ENCODE data around the gene FAM78A. TPM values are rescaled to one million over a fixed set of nuclear protein-coding genes. Genes with fewer than 3 reads are reported as not detected.
"Not testable (repeated sequence)": the region's sequence is repeated elsewhere in the genome, so short reads cannot be mapped to it uniquely, and the experiment has no call there.

The FAM78A gene
- total RNA-seq, 1 donor from 2014 or later = 73.4 TPM

- Mint-ChIP-seq H3K4me3 (ENCODE audit: unreplicated experiment) (no peak overlapping the region), H3K4me1 (ENCODE audit: unreplicated experiment) (peaks cover 62% of the 10 kb centered on the region), H3K27me3 (ENCODE audit: unreplicated experiment) (peaks cover 7% of the 10 kb centered on the region), H3K27ac (ENCODE audit: unreplicated experiment) (peak overlapping the region; percentile 72), H3K36me3 (ENCODE audit: low read depth, unreplicated experiment) (peaks cover 22% of the 10 kb centered on the region), H3K9me3 (ENCODE audit: unreplicated experiment) (no peaks in the 10 kb centered on the region)
- DNase-seq (ENCODE audit: low spot score) = no peak
- TF ChIP-seq CTCF (IDR thresholded peaks at IDR 0.05; ENCODE audit: unreplicated experiment) = no peak
These were observed 4.1 kb downstream of the FAM78A start for GRCh38 chr9:131272212-131272611.

DNA sequence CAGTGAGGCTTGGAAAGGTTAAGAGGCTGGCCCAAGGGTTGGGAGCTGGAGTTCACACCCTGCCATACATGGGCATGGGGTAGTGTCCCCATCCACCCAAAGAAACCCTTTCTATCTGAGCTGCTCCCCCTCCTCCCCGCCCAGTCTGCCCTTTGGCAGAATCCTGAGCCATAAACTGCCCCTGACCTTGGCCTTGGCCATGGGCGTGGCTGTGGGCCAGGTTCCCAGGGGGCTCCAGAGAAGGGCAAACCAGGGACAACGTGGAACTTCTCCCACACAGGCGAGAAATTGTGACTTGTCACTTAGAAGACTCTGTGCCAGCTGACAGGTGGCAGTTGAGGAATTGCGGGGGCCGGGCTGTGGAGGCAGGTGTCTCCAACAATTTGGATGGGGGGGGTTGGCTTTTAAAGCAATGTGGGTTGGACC is 4.8 kb downstream of the FAM78A start:
- peaks cover 69% of the 10 kb centered on the region for H3K4me1 Mint-ChIP-seq (ENCODE audit: unreplicated experiment)
- no peak for TF ChIP-seq CTCF (IDR thresholded peaks at IDR 0.05; ENCODE audit: unreplicated experiment)
- H3K4me3 Mint-ChIP-seq (ENCODE audit: unreplicated experiment) = peak overlapping the region; percentile 11

GRCh38 chr9:131271016-131271273 is 5.4 kb downstream of the FAM78A start:
- Mint-ChIP-seq H3K4me1 (ENCODE audit: unreplicated experiment) (peaks cover 71% of the 10 kb centered on the region), H3K4me3 (ENCODE audit: unreplicated experiment) (peak overlapping the region; percentile 71), H3K36me3 (ENCODE audit: low read depth, unreplicated experiment) (peaks cover 18% of the 10 kb centered on the region), H3K27ac (ENCODE audit: unreplicated experiment) (peak overlapping the region; percentile 94)
- H3K9me3 Mint-ChIP-seq (ENCODE audit: unreplicated experiment); H3K27me3 Mint-ChIP-seq (ENCODE audit: unreplicated experiment); DNase-seq (ENCODE audit: low spot score): not testable (repeated sequence)

More for the DNA sequence above, 4.8 kb downstream of the FAM78A start:
- peaks cover 7% of the 10 kb centered on the region for H3K27me3 Mint-ChIP-seq (ENCODE audit: unreplicated experiment)
- peak overlapping the region; percentile 72 for H3K27ac Mint-ChIP-seq (ENCODE audit: unreplicated experiment)
- H3K36me3 Mint-ChIP-seq (ENCODE audit: low read depth, unreplicated experiment) = peaks cover 22% of the 10 kb centered on the region
- H3K9me3 Mint-ChIP-seq (ENCODE audit: unreplicated experiment) = no peaks in the 10 kb centered on the region
- DNase-seq (ENCODE audit: low spot score) = no peak

GRCh38 chr9:131270171-131271015 is 5.9 kb downstream of the FAM78A start:
- peaks cover 6% of the 10 kb centered on the region for H3K27me3 Mint-ChIP-seq (ENCODE audit: unreplicated experiment)
- no peak for TF ChIP-seq CTCF (IDR thresholded peaks at IDR 0.05; ENCODE audit: unreplicated experiment)
- peak; percentile 60 for DNase-seq (ENCODE audit: low spot score)

DNA sequence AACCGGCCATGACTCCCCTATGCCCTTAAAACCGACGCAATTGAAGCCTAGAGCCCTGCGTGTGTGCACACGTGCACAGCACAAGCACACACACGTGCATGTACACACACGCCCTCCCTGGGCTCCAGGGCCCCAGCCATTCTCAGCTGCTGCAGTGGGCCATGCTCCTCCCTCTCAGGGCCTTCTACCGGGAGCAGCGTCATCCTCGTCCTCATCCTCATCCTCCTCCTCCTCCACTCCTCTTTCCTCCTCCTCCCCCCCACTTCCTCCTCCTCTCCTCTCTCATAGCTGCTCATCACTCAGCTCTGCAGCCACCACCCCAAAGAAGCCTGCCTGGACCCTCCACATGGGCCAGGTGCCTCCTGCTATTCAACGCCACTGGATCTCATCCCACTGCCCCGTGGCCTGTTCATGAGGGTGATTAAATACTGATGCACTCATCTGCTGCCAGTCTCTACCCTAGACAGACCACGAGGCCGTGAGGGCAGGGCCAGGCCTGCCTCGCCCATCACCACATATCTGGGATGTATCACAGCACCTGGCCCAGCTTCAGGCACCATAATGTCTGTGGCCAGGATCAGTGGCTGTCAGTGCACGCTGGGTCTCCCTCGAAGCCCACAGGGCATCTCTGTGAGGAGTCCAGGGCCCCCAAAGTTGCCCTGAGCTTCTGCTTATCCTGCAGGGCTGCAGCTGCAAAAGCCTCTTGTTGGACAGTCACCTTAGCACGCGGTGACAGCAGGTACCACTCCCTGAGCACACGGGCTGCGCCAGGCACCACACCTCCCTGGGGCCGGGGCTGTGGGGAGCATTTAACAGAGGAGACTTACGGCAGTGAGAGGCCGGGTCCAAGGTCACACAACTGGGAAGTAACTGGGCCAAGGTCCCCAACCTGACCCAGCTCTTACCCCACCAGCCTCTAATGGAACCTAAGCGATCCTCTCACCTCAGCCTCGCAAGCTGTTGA is 9.8 kb downstream of the FAM78A start:
- peaks cover 19% of the 10 kb centered on the region for H3K36me3 Mint-ChIP-seq (ENCODE audit: low read depth, unreplicated experiment)
- H3K4me3 Mint-ChIP-seq (ENCODE audit: unreplicated experiment) = no peak overlapping the region

More at GRCh38 chr9:131270171-131271015, 5.9 kb downstream of the FAM78A start:
- Mint-ChIP-seq H3K36me3 (ENCODE audit: low read depth, unreplicated experiment) (peaks cover 17% of the 10 kb centered on the region), H3K4me3 (ENCODE audit: unreplicated experiment) (peak overlapping the region; percentile 71), H3K4me1 (ENCODE audit: unreplicated experiment) (peaks cover 67% of the 10 kb centered on the region), H3K9me3 (ENCODE audit: unreplicated experiment) (no peaks in the 10 kb centered on the region), H3K27ac (ENCODE audit: unreplicated experiment) (peak overlapping the region; percentile 94)

More for the DNA sequence above, 9.8 kb downstream of the FAM78A start:
- H3K27ac Mint-ChIP-seq (ENCODE audit: unreplicated experiment) = no peak overlapping the region
- H3K9me3 Mint-ChIP-seq (ENCODE audit: unreplicated experiment) = no peaks in the 10 kb centered on the region
- no peak for TF ChIP-seq CTCF (IDR thresholded peaks at IDR 0.05; ENCODE audit: unreplicated experiment)
- no peak for DNase-seq (ENCODE audit: low spot score)
- peaks cover 40% of the 10 kb centered on the region for H3K4me1 Mint-ChIP-seq (ENCODE audit: unreplicated experiment)
- H3K27me3 Mint-ChIP-seq (ENCODE audit: unreplicated experiment) = peaks cover 6% of the 10 kb centered on the region

Data from endothelial cell (in vitro differentiated cells).